SK-N-MC (cell line): ENCODE data around the gene NHLRC1.

Experiments
- EZH2 ChIP-seq: fragments of 200-600 bp; sonication (generic); IDR thresholded peaks from one replicate; pipeline ENCODE4 v1.6.1; 2017; ENCODE audit warnings: antibody characterized with exemption
- FOXP2 ChIP-seq: optimal IDR thresholded peaks from 2 replicates; pipeline ENCODE3; 2011; ENCODE audit warnings: mild to moderate bottlenecking, moderate library complexity; ENCODE audit not compliant: insufficient read depth; ENCODE audit errors: extremely low read length, control extremely low read depth
- POLR2AphosphoS5 ChIP-seq: IDR thresholded peaks from 2 replicates; pipeline ENCODE4 v1.6.1; 2012; ENCODE audit warnings: mild to moderate bottlenecking, low read depth, low read length, borderline replicate concordance

GRCh38 chr6:18090349-18090786 lies 32.1 kb downstream of the NHLRC1 start:
- TF ChIP-seq POLR2AphosphoS5: no peak
- TF ChIP-seq EZH2: no peak
- TF ChIP-seq FOXP2: no peak
